Measurements from ENCODE around the gene MIS18BP1.

The MIS18BP1 gene

DNA sequence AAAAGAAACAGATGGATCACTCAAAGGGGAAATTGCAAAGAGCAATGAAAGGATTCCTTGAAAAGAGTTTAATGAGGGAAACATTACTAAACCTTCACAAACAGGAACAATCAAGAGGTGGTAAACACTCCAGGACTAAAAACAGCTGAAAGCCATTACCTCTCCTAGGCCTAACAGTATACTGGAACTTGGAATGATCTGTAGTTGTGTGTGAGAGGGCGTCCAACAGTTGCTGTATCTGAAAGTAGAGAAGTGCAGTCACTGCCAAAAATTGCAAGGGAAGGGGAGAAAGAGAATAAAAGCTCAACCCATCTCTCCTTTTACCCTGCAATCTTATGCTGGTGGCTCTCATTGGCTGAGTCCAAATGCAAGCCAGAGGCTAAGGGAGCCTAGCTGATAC is 17.0 kb upstream of the MIS18BP1 start:
- Histone ChIP-seq H2AFZ (ENCODE audit: low read length) (no peak overlapping the region), H3K27ac (ENCODE audit: low read length) (no peak overlapping the region), H3K4me3 (ENCODE audit: low read length) (no peak overlapping the region), H3K4me2 (ENCODE audit: low read depth, low read length) (no peak overlapping the region), H3K79me2 (ENCODE audit: low read length) (no peaks in the 10 kb centered on the region), H3K9me2 (replicated peaks; ENCODE audit: insufficient read depth, low read length) (no peaks in the 10 kb centered on the region), H3K4me1 (ENCODE audit: low read length) (no peaks in the 10 kb centered on the region), H3F3A (ENCODE audit: insufficient read depth, low read length) (no peaks in the 10 kb centered on the region), H3K9ac (ENCODE audit: low read length) (no peak overlapping the region), H3K36me3 (replicated peaks; ENCODE audit: insufficient read depth, low read length) (no peaks in the 10 kb centered on the region), H3K27me3 (replicated peaks; ENCODE audit: insufficient read depth, low read length) (no peaks in the 10 kb centered on the region), H4K20me1 (ENCODE audit: insufficient read depth, low read length) (no peaks in the 10 kb centered on the region), H3K9me3 (replicated peaks; ENCODE audit: insufficient read depth, low read length) (no peaks in the 10 kb centered on the region)
- DNase-seq = no peak
- TF ChIP-seq EZH2phosphoT487 (IDR thresholded peaks at IDR 0.05; ENCODE audit: low read length) (no peak), EZH2 (optimal IDR thresholded peaks at IDR 0.05; ENCODE audit: low read depth, low read length) (no peak)
- TF ChIP-seq, protein P1, sequence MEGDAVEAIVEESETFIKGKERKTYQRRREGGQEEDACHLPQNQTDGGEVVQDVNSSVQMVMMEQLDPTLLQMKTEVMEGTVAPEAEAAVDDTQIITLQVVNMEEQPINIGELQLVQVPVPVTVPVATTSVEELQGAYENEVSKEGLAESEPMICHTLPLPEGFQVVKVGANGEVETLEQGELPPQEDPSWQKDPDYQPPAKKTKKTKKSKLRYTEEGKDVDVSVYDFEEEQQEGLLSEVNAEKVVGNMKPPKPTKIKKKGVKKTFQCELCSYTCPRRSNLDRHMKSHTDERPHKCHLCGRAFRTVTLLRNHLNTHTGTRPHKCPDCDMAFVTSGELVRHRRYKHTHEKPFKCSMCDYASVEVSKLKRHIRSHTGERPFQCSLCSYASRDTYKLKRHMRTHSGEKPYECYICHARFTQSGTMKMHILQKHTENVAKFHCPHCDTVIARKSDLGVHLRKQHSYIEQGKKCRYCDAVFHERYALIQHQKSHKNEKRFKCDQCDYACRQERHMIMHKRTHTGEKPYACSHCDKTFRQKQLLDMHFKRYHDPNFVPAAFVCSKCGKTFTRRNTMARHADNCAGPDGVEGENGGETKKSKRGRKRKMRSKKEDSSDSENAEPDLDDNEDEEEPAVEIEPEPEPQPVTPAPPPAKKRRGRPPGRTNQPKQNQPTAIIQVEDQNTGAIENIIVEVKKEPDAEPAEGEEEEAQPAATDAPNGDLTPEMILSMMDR (IDR thresholded peaks at IDR 0.05; ENCODE audit: low read length) = no peak

DNA sequence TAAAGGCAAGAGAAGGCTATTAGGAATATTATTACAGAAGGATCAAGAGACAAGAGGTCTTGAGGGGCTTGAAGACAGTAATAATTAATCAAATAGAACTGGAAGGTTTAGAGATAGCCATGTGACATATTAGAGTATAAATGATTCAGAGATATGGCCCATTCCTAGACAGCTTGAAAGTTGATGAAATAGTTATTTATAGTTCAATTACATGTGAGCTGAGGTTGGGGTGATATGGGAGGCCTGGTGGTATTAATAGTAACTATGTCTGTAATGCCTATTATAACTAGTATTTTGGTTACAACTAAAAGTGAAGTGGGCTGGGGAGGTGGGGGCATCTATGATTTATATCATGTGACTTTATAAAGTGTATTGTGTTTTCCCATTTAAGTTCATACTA is 14.1 kb upstream of the MIS18BP1 start:
- Histone ChIP-seq H3K4me2 (ENCODE audit: low read depth, low read length) (no peak overlapping the region), H3K9me3 (replicated peaks; ENCODE audit: insufficient read depth, low read length) (no peaks in the 10 kb centered on the region), H3F3A (ENCODE audit: insufficient read depth, low read length) (no peaks in the 10 kb centered on the region), H3K9ac (ENCODE audit: low read length) (no peak overlapping the region), H2AFZ (ENCODE audit: low read length) (no peak overlapping the region), H3K79me2 (ENCODE audit: low read length) (no peaks in the 10 kb centered on the region), H3K4me3 (ENCODE audit: low read length) (no peak overlapping the region), H3K36me3 (replicated peaks; ENCODE audit: insufficient read depth, low read length) (no peaks in the 10 kb centered on the region), H3K27ac (ENCODE audit: low read length) (no peak overlapping the region), H3K9me2 (replicated peaks; ENCODE audit: insufficient read depth, low read length) (no peaks in the 10 kb centered on the region), H3K27me3 (replicated peaks; ENCODE audit: insufficient read depth, low read length) (no peaks in the 10 kb centered on the region), H3K4me1 (ENCODE audit: low read length) (no peaks in the 10 kb centered on the region), H4K20me1 (ENCODE audit: insufficient read depth, low read length) (no peaks in the 10 kb centered on the region)
- no peak for DNase-seq
- TF ChIP-seq, protein P1 (IDR thresholded peaks at IDR 0.05; ENCODE audit: low read length) = no peak
- TF ChIP-seq EZH2 (optimal IDR thresholded peaks at IDR 0.05; ENCODE audit: low read depth, low read length) = no peak
- no peak for TF ChIP-seq EZH2phosphoT487 (IDR thresholded peaks at IDR 0.05; ENCODE audit: low read length)

GRCh38 chr14:45262637-45263036 is 9.6 kb upstream of the MIS18BP1 start:
- Histone ChIP-seq H3K9me2 (replicated peaks; ENCODE audit: insufficient read depth, low read length) (no peaks in the 10 kb centered on the region), H3K79me2 (ENCODE audit: low read length) (no peaks in the 10 kb centered on the region), H3K36me3 (replicated peaks; ENCODE audit: insufficient read depth, low read length) (no peaks in the 10 kb centered on the region), H3K27me3 (replicated peaks; ENCODE audit: insufficient read depth, low read length) (no peaks in the 10 kb centered on the region), H3K9ac (ENCODE audit: low read length) (no peak overlapping the region), H3K27ac (ENCODE audit: low read length) (no peak overlapping the region), H3K4me3 (ENCODE audit: low read length) (no peak overlapping the region), H3K4me2 (ENCODE audit: low read depth, low read length) (no peak overlapping the region), H3K4me1 (ENCODE audit: low read length) (no peaks in the 10 kb centered on the region), H3F3A (ENCODE audit: insufficient read depth, low read length) (no peaks in the 10 kb centered on the region), H3K9me3 (replicated peaks; ENCODE audit: insufficient read depth, low read length) (no peaks in the 10 kb centered on the region), H2AFZ (ENCODE audit: low read length) (no peak overlapping the region), H4K20me1 (ENCODE audit: insufficient read depth, low read length) (no peaks in the 10 kb centered on the region)
- TF ChIP-seq EZH2 (optimal IDR thresholded peaks at IDR 0.05; ENCODE audit: low read depth, low read length) = no peak
- TF ChIP-seq, protein P1 (IDR thresholded peaks at IDR 0.05; ENCODE audit: low read length) = no peak
- TF ChIP-seq EZH2phosphoT487 (IDR thresholded peaks at IDR 0.05; ENCODE audit: low read length) = no peak
- no peak for DNase-seq
